ENCODE results near the gene ZNF280B.

DNA sequence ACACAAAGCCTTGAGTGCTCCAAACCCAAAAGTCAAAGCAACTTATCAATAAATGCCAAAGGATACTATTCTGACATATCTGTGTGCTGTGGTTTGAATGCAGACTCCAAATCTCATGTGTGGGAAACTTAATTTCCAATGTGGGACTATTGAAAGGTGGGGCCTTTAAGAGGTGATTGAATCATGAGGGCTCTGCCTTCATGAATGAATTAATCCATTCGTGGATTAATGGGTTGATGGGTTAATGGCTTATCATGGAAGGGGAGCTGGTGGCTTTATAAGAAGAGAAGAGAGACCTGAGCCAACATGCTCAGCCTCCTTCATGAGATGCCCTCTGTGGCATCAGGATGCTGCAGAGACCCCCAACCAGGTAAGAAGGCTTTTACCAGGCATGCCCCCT, 28.4 kb upstream of the ZNF280B start:
- TF ChIP-seq, protein P1, sequence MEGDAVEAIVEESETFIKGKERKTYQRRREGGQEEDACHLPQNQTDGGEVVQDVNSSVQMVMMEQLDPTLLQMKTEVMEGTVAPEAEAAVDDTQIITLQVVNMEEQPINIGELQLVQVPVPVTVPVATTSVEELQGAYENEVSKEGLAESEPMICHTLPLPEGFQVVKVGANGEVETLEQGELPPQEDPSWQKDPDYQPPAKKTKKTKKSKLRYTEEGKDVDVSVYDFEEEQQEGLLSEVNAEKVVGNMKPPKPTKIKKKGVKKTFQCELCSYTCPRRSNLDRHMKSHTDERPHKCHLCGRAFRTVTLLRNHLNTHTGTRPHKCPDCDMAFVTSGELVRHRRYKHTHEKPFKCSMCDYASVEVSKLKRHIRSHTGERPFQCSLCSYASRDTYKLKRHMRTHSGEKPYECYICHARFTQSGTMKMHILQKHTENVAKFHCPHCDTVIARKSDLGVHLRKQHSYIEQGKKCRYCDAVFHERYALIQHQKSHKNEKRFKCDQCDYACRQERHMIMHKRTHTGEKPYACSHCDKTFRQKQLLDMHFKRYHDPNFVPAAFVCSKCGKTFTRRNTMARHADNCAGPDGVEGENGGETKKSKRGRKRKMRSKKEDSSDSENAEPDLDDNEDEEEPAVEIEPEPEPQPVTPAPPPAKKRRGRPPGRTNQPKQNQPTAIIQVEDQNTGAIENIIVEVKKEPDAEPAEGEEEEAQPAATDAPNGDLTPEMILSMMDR (IDR thresholded peaks at IDR 0.05; ENCODE audit: low read length): no peak
- no peak for TF ChIP-seq EZH2 (IDR thresholded peaks at IDR 0.05; ENCODE audit: borderline replicate concordance, low read length)

All from OCI-LY1 (cell line).